ENCODE results near the gene HSDL2.

DNA sequence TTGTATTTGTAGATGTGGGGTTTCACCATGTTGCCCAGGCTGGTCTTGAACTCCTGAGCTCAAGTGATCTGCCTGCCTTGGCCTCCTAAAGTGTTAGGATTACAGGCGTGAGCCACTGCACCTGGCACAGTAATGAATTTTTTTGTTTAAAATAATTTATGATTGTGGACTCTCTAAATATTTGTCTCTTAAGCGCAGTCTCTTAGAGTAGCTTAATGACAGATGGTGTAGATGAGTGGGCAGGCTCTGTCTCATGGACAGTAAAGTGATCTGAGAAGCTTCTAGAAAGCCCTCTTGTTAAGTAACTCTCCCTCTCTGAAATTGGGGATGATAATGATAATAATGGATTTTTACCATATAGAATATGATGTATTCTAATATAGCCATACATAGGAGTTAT lies 59.3 kb downstream of the HSDL2 start:
- TF ChIP-seq, protein P1, sequence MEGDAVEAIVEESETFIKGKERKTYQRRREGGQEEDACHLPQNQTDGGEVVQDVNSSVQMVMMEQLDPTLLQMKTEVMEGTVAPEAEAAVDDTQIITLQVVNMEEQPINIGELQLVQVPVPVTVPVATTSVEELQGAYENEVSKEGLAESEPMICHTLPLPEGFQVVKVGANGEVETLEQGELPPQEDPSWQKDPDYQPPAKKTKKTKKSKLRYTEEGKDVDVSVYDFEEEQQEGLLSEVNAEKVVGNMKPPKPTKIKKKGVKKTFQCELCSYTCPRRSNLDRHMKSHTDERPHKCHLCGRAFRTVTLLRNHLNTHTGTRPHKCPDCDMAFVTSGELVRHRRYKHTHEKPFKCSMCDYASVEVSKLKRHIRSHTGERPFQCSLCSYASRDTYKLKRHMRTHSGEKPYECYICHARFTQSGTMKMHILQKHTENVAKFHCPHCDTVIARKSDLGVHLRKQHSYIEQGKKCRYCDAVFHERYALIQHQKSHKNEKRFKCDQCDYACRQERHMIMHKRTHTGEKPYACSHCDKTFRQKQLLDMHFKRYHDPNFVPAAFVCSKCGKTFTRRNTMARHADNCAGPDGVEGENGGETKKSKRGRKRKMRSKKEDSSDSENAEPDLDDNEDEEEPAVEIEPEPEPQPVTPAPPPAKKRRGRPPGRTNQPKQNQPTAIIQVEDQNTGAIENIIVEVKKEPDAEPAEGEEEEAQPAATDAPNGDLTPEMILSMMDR (conservative IDR thresholded peaks at IDR 0.05 in 1 of 2, IDR thresholded peaks at IDR 0.05 in 1 of 2; ENCODE audit: low read depth in 1 of 2, low read length in 2 of 2) = no peak
- no peak for TF ChIP-seq EZH2 (IDR thresholded peaks at IDR 0.05; ENCODE audit: low read length, missing control alignments)

Data from fibroblast of lung (primary cell).